ENCODE results near the gene TRIO.

- no peak for TF ChIP-seq ARNTL (CRISPR knock-in tag; IDR thresholded peaks at IDR 0.05; ENCODE audit: borderline replicate concordance, low read depth)
- TF ChIP-seq CSRNP3 (CRISPR knock-in tag; IDR thresholded peaks at IDR 0.05): no peak
- TF ChIP-seq POU6F1 (CRISPR knock-in tag; IDR thresholded peaks at IDR 0.05; ENCODE audit: borderline replicate concordance, low read depth): no peak
- no peak for TF ChIP-seq ZNF70 (CRISPR knock-in tag; IDR thresholded peaks at IDR 0.05)
- TF ChIP-seq RARB (CRISPR knock-in tag; IDR thresholded peaks at IDR 0.05): no peak
- TF ChIP-seq ESRRG (CRISPR knock-in tag; IDR thresholded peaks at IDR 0.05): no peak
- TF ChIP-seq ZFP30 (CRISPR knock-in tag; IDR thresholded peaks at IDR 0.05): no peak
- TF ChIP-seq CREB5 (CRISPR knock-in tag; IDR thresholded peaks at IDR 0.05; ENCODE audit: low read depth): no peak
- no peak for TF ChIP-seq CSDC2 (CRISPR knock-in tag; IDR thresholded peaks at IDR 0.05)
- TF ChIP-seq TOX (CRISPR knock-in tag; IDR thresholded peaks at IDR 0.05; ENCODE audit: borderline replicate concordance): no peak
- TF ChIP-seq BACH2 (CRISPR knock-in tag; IDR thresholded peaks at IDR 0.05; ENCODE audit: borderline replicate concordance): no peak
- TF ChIP-seq ZFP3 (CRISPR knock-in tag; IDR thresholded peaks at IDR 0.05): no peak
- TF ChIP-seq PATZ1 (CRISPR knock-in tag; IDR thresholded peaks at IDR 0.05; ENCODE audit: borderline replicate concordance): no peak
- no peak for TF ChIP-seq ZNF565 (CRISPR knock-in tag; conservative IDR thresholded peaks at IDR 0.05; ENCODE audit: low read depth)
Measured at GRCh38 chr5:14110196-14110595, 32.9 kb upstream of the TRIO start.
